Esophagus muscularis mucosa (tissue), 3 donors: ENCODE measurements around the gene TMEM95.

ENCODE experiments used
- CTCF ChIP-seq, 3 experiments: fragments of 200-600 bp in 2 of 3; fragments of 450-650 bp in 1 of 3; sonication (generic) in 2 of 3; IDR thresholded peaks; one replicate each; pipeline ENCODE4 v1.5.1; 2017 to 2019; ENCODE audit warnings: antibody characterized with exemption in 3 of 3, mild to moderate bottlenecking in 2 of 3, moderate library complexity in 1 of 3
- POLR2A ChIP-seq: fragments of 450-650 bp; IDR thresholded peaks from one replicate; pipeline ENCODE4 v1.6.1; 2017; ENCODE audit warnings: antibody characterized with exemption, moderate library complexity, mild to moderate bottlenecking, low read depth
- POLR2AphosphoS5 ChIP-seq, 2 donors: sonication (generic); formaldehyde crosslinking; IDR thresholded peaks; one replicate each; pipeline ENCODE4 v1.6.1; 2017; ENCODE audit warnings: antibody characterized with exemption in 2 of 2

DNA sequence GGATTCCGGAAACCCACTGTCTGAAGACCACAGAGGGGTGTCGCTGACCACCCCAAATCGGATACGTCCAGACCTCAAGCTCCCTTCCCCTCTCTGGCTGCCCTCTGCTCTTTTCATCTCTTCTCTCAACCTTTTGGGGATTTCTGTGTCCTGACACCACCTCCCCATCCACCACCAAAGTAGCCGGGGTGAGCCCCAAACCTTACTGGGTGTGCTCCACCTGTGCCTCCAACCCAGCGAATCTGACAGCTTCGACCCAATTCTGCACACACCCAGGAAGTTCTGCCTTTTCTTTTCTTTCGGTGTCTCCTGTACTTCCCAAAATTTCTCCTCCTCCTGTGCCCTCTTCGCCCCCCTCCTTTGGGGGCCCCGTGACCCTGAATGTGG, 2.5 kb upstream of the TMEM95 start:
- TF ChIP-seq POLR2A (no peak), CTCF (IDR thresholded peaks at IDR 0.05) (no peak), POLR2AphosphoS5 (IDR thresholded peaks at IDR 0.05) (no peak)
